Fibroblast of skin of right quadriceps (primary cell): ENCODE data around the gene CDR2L.
A peak's percentile ranks its signal among the peaks of the same experiment; 100 is the strongest.
"Not testable (repeated sequence)": the region's sequence is repeated elsewhere in the genome, so short reads cannot be mapped to it uniquely, and the experiment has no call there.

ENCODE experiments used
- DNase-seq: peaks from one replicate; pipeline ENCODE4 v3.0.0-alpha.2; 2013

The CDR2L gene

DNA sequence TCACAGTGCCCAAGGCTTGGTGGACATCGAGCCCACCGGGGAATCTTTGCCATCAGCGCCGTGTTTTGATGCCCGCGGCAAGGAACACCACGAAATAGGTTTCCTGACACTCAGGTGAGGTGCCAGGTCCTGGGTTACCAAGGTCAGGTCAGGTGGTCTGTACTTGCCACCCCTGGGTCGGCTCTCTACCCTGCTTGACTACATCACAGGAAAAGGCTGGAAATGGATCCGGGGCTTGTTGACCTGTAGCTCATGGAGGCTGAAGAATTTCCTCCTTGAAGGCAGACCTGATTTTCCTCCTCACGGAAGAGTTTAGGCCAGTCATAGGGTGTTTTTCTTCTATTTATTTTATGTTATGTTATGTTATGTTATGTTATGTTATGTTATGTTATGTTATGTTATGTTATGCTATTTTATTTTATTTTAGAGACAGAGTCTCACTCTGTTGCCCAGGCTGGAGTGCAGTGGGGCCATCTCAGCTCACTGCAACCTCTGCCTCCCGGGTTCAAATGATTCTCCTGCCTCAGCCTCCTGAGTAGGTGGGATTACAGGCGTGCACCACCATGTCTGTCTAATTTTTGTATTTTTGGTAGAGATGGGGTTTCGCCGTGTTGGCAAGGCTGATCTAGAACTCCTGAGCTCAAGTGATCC, 4.6 kb upstream of the CDR2L start:
- DNase-seq: not testable (repeated sequence)

DNA sequence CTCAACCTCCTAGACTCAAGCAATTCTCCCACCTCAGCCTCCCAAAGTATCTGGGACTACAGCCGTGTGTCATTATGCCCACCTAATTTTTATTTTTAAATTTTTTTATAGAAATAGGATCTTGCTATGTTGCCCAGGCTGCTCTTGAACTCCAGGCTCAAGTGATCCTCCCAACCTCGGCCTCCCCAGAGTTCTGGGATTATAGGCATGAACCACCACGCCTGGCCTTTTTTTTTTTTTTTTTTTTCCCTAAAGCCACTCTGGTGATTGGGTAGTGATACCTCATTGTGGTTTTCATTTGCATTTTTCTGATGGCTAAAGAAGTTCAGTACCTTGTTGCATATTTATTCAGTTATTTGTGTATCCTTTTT, 1.2 kb upstream of the CDR2L start:
- DNase-seq: no peak

- peak; percentile 86 for DNase-seq
These were observed 678 bp downstream of the CDR2L start for GRCh38 chr17:74987909-74988711.

- DNase-seq: no peak
These were observed 3.2 kb downstream of the CDR2L start for GRCh38 chr17:74990581-74991105.

GRCh38 chr17:74992223-74992622, 4.8 kb downstream of the CDR2L start:
- DNase-seq: no peak

DNA sequence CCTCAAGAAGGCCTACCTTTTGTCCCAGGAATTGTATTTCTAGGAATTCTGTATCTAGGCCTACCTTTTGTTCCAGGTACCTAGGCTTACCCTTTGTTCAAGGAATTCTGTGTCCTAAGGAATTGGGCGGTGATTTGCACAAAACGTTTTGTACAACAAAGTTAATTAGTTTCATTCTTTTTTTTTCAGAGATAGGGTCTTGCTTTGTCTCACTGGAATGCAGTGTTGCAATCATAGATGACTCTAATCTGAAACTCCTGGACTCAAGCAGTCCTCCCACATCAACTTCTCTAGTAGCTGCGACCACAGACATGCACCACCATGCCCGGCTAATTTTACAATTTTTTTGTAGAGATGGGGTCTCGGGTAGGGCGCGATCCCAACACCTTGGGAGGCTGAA, 7.0 kb downstream of the CDR2L start:
- DNase-seq: peak; percentile 75

GRCh38 chr17:74995847-74996246, 8.4 kb downstream of the CDR2L start:
- DNase-seq: no peak

DNA sequence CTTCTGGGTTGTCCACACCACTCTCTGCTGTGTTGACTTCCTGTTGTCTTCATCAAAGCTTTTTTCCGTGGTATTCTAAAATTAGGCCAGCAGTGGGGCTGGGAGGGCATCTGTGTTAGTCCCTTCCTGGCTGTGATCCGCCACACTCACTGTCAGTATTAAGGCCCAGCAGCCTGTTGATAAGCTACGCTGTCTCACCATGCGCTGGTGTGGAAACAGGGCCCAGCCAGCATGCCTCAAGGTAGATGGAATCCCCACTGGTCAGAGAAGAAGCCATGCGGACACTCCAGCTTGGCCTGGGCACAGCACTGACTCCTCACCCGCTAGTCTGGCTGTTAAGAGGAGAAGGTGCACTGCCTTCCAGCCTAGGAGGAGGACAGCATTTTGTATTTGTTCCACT, 11.4 kb downstream of the CDR2L start:
- no peak for DNase-seq

GRCh38 chr17:74999523-74999922, 12.1 kb downstream of the CDR2L start:
- no peak for DNase-seq

DNA sequence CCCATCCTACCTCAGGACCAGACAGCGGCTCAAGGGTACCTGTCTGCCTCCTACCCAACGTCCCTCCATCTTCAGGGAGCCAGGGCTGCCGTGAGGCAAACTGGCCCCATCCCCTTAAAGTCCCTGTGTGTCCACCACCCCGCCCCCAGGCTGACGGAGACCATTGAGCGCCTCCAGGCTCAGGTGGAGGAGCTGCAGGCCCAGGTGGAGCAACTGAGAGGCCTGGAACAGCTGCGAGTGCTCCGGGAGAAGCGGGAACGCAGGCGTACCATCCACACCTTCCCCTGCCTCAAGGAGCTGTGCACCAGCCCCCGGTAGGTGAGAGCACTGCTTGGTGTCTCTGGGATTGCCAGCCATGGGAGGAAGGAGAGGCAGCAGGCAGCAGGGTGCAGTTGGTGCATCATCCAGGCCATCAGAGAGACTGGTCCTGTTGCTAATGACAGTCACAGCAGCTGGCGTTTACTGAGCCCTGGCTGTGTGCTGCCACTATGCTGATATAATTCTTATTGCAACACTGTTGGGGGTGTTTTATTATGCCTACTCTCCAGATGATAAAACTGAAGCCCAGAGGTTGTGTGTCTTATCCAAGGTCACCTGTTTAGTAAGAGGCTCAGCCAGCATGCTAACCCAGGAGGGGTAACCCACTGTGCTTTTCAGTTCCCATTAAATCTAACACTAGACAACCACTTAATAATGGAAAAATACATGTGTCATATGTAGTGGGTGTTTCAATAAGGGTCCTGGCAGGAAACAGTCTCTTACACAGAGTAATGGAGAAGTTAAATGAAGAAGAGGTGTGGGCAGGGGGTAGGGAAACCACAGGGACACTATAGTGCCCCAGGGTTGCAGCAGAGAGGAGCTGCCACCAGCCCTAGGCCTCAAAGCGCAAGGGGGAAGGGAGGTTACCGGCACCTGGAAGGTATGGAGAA, 14.7 kb downstream of the CDR2L start:
- no peak for DNase-seq

DNA sequence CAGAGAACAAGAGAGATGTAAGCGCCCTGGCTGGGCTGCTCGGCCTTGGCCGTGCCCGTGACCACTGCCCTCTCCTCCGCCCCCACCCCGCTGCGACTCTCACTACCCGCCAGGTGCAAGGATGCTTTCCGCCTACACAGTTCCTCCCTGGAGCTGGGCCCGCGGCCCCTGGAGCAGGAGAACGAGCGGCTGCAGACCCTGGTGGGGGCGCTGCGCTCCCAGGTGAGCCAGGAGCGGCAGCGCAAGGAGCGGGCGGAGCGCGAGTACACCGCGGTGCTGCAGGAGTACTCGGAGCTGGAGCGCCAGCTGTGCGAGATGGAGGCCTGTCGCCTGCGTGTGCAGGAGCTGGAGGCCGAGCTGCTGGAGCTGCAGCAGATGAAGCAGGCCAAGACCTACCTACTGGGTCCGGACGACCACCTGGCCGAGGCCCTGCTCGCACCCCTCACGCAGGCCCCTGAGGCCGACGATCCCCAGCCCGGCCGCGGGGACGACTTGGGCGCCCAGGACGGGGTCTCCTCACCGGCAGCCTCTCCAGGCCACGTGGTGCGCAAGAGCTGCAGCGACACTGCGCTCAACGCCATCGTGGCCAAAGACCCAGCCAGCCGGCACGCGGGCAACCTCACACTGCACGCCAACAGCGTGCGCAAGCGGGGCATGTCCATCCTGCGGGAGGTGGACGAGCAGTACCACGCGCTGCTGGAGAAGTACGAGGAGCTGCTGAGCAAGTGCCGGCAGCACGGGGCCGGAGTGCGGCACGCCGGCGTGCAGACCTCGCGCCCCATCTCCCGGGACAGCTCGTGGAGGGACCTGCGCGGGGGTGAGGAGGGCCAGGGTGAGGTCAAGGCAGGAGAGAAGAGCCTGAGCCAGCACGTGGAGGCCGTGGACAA, 15.9 kb downstream of the CDR2L start:
- DNase-seq: no peak

DNA sequence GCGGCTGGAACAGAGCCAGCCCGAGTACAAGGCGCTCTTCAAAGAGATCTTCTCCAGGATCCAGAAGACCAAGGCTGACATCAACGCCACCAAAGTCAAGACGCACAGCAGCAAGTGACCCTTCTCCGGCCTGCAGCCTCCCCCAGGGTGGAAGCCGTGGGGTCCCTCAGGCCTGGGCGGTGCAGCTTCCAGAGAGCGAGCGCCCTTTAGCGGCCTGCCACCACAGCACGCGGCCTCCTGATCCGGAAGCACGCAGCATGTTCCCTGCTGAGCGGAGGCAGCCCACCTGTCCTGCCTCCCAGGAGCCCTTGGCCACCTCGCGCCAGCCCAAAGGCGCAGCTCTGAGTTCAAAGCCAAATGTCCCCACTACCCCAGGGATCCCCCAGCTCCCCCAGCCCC, 16.5 kb downstream of the CDR2L start:
- no peak for DNase-seq

DNA sequence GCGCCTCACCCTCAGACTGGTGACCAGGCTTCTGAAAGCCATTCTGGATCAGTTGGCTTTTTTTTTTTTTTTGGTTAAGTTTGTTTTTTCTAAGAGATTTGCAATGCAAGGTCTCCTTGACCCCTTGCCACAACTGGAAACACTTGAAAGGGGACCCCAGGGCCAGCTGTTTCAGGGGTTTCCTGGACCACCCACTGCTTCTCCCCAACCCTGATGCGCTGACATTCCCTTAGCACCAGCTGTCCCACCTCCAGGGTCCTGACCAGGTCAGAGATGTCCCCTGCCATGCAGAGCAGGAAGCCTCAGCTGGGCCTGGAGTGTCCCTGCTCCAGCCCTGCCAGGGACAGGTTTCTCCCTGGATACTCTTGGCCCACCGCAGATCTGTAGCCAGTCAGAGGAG, 16.9 kb downstream of the CDR2L start:
- DNase-seq: no peak

DNA sequence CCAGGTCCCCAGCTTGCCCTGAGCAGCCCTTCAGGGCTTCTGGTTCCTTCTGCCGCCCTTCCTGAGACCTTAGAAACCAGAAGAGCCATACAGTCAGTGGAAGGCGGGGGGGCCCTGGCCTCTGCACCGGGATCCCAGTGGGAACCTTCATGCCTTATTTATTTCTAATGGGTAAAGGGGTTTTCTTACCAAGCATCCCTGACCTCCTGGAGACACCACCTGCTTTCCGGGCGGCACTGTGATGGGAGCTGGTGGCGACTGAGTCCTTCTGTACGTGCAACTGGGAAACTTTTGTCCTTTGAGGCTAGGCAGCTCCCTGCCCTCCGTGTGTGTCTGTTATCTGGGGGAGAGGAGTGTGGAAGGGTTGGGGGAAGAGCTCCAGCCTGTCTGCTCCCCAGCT, 17.9 kb downstream of the CDR2L start:
- DNase-seq: no peak

DNA sequence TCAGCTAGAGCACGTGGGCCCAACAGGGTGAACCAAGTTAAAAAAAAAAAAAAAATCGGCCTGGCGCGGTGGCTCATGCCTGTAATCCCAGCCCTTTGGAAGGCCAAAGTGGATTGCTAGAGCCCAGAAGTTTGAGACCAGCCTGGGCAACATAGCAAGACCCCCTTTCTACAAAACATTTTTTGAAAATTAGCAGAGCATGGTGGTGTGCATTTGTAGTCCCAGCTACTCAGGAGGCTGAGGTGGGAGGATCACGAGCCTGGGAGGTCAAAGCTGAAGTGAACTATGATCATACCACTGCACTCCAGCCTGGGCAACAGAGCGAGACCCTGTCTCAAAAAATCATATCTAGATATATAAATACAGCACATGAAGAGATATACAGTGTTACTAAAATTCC, 18.7 kb downstream of the CDR2L start:
- not testable (repeated sequence) for DNase-seq

- DNase-seq: no peak
These were observed 19.2 kb downstream of the CDR2L start for GRCh38 chr17:75006653-75007052.

- DNase-seq: no peak
These were observed 20.9 kb downstream of the CDR2L start for GRCh38 chr17:75008373-75008772.

DNA sequence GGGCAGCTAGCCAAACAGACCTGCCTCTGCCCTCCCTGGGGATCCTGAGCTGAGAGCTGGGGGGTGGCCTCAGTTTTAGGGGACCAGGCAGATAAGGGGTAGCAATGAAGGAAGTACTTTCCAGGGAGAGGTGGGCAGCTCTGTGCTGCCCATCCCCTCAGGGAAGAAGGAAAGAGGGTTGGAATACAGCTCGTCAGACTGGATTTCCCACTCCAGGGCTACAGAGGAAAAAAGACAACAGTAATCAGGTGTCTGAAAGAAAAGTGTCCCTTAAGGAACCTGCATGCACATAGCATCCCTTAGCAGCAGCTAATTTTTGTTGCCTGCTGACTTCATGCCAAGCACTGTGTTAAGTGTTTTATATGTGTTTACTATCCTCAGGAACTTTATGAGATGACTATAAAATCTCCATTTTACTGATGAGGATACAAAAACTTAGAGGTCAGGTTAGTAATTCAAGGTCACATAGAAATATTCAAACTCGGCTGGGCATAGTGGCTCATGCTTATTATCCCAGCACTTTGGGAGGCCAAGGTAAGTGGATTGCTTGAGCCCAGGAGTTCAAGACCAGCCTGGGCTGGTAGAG, 21.8 kb downstream of the CDR2L start:
- DNase-seq: no peak

DNA sequence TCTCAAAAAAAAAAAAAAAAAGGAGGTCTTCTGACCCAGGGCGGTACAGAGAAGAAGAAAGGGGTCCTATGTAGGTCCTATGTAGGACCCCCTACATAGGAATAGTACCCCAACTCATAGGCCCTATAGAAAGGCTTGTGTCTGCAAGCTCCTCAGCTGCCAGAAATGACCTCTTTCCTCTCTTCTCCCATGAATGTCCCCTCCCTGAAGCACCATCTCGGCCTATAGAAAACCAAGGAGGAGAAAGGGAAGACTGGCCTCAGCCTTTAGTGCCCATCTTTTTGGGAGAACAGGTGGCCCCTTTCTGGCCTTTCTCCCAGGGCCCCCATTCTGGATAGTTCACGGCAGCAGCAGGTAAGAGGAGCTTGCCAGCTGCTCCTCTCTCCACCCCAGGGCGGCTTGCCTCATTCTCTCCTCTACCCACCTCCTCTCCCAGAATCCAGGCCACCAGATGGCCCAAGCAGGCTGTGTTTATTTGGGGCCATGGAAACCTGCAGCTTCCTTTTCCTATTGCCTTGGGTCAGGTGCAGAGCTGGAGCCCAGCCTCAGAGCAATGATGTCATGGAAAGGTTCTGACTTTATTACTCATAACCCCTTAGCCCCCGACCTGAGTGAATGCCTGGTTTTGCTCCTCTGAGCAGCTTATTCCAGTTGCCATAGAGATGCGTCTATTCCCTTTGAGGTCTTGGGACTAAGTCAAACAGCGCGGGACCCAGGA, 23.4 kb downstream of the CDR2L start:
- peak; percentile 20 for DNase-seq

DNA sequence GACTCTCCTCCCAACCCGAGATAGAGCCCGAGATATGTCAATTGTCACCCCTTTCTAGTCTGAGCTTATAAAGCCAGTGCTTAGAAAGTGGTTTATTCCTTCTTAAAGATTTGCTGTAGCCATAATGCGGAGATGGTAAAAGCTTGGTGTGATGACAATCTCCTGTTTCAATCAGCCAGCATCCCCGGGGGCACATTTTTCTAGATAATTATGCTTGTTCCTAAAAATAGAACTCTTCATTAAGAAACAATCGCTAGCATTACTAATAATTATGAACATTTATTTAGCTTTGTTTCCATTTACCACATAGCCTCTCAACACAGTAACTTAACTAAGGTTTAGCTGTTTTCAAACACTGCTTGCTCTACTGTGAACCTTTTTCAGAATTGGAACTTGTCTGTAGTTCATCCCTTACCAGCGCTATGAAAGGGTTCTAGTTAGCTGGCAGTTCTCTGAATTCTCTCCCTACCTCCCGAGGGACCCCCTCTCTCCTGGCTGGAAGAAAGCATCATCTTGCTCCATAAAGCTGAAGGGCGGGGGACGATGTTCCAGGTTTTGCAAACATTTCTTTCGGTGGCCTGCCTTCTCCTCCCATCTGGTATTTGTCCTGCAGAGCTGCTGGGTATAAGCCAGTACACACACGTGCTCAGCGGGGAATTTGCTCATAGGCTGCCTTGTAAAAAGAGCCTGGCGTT, 24.1 kb downstream of the CDR2L start:
- DNase-seq: peak; percentile 66

GRCh38 chr17:75012096-75012345, 24.6 kb downstream of the CDR2L start:
- DNase-seq: no peak
